ENCODE results near the gene PLD3.
A peak's percentile ranks its signal among the peaks of the same experiment; 100 is the strongest.

Gene PLD3

DNA sequence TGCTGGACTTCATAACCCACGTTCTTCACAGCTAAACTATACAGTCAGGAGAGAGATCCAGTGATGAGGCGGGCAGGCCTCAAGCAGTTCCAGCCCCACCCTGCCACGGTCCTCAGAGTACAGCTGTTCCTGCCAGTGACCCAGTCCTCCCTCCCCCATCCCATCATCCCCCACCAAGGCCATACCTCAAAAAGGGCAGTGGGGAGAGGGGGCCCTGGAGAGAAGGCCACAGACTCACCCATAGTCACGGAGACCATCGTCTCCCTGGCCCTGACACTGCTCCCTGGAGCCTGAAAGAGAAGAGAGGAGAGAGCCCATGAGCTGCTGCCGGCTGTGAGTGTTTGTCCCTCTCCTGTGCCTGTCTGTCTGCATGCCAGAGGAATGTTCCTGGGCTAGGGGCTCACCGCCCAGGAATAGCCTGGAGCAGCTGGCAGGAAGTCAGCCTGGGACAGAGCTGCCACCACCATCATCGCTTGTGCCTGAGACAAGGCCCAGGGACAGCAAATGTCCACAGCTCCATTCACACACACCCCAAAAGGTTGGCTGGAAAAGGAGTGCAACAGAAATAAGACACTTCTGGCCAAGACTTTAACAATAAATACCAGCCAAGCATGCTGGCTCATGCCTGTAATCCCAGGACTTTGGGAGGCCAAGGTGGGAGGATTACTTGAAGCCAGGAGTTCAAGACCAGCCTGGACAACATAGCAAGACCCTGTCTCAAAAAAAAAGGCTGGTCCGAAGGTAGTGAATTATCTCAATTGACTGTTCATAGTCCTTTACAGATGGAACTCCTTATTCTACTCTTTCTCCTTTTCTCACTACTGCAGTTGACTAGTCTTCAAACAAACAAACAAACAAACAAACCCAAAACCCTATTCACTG is 6.7 kb upstream of the PLD3 start:
- Histone ChIP-seq H3K36me3 (peaks cover 9% of the 10 kb centered on the region), H3K27me3 (no peaks in the 10 kb centered on the region), H3K9me3 (no peaks in the 10 kb centered on the region), H3K4me1 (no peaks in the 10 kb centered on the region), H3K4me3 (ENCODE audit: low read depth, low read length) (no peak overlapping the region)
- DNase-seq: no peak
- TF ChIP-seq, protein P1, sequence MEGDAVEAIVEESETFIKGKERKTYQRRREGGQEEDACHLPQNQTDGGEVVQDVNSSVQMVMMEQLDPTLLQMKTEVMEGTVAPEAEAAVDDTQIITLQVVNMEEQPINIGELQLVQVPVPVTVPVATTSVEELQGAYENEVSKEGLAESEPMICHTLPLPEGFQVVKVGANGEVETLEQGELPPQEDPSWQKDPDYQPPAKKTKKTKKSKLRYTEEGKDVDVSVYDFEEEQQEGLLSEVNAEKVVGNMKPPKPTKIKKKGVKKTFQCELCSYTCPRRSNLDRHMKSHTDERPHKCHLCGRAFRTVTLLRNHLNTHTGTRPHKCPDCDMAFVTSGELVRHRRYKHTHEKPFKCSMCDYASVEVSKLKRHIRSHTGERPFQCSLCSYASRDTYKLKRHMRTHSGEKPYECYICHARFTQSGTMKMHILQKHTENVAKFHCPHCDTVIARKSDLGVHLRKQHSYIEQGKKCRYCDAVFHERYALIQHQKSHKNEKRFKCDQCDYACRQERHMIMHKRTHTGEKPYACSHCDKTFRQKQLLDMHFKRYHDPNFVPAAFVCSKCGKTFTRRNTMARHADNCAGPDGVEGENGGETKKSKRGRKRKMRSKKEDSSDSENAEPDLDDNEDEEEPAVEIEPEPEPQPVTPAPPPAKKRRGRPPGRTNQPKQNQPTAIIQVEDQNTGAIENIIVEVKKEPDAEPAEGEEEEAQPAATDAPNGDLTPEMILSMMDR (IDR thresholded peaks at IDR 0.05; ENCODE audit: low read depth, low read length): no peak

DNA sequence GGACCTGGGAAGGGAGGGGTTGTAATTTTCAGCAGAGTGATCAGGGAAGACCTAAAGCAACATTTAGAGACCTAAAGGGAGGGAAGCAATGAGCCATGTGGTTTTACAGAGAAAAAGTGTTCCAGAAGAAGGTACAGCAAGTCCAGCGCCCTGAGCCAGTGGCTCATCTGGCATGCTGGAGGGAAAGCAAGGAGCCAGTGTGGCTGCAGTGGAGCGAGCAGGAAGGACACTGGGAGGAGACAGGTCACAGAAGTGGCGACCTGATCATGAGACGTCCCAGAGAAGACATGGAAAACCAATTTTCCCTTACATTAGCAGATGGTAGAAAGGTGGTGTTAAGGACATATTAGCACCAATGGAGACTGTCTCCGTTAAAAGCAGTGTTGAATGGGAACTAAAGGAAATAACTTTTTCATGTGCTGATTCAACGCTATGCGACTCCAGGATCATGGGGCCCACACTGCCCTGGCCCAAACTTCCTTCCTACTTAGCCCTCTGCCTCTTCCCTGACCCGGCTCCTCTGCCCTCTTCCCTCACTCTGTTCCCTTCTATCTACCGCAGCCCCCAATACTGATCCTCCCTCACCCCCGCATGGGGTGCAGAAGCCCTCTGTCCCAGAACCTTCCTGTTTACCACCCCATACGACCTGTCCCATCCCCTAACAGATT is 5.7 kb upstream of the PLD3 start:
- no peaks in the 10 kb centered on the region for H3K9me3 ChIP-seq
- no peaks in the 10 kb centered on the region for H3K4me1 ChIP-seq
- no peak overlapping the region for H3K4me3 ChIP-seq (ENCODE audit: low read depth, low read length)
- DNase-seq: no peak
- TF ChIP-seq, protein P1 (IDR thresholded peaks at IDR 0.05; ENCODE audit: low read depth, low read length): no peak
- no peaks in the 10 kb centered on the region for H3K27me3 ChIP-seq
- peaks cover 9% of the 10 kb centered on the region for H3K36me3 ChIP-seq

DNA sequence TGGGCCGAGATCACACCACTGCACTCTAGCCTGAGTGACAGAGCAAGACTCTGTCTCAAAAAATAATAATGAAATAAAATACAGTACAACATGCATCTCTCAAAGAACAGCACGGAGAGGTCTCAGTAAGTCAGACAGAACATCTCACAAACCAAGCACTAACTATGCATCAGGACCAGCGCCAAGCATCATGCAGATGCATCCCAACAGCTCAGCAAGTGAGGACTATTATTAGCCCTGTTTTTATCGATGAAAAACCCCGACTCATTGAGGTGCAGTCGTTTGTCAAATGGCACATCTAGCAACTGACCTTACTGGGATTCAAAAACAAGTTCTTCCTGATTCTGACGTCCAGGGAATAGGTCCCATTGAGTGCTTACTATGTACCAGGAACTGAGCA is 4.1 kb upstream of the PLD3 start:
- no peak for DNase-seq
- peaks cover 7% of the 10 kb centered on the region for H3K36me3 ChIP-seq
- no peaks in the 10 kb centered on the region for H3K9me3 ChIP-seq
- TF ChIP-seq, protein P1 (IDR thresholded peaks at IDR 0.05; ENCODE audit: low read depth, low read length): no peak
- no peak overlapping the region for H3K4me3 ChIP-seq (ENCODE audit: low read depth, low read length)
- H3K4me1 ChIP-seq: no peaks in the 10 kb centered on the region
- H3K27me3 ChIP-seq: no peaks in the 10 kb centered on the region

DNA sequence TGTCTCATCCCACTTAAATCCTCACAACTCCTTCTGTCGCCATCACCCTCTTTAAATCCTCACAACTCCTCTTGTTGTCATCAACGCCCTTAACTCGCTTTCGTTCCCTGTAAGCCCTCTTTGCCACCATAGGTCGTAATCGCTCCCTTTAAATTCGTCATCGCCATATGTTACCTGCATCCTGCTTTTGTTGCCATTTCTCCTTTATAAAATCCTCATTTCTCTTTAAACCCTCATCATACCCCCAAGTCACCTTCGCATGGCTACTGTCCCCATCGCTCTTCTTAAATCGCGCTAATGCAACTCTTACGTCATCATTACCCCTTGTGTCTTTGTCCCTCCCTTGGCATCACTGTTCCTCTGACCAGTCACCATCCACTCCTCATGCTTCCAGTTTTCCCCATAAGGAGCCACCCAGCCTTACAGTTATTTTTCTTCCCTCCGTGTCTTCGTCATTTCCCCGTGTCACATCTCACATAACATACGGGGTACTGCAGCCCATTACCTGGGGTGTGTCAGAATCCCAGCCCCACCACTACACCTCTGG is 539 bp downstream of the PLD3 start:
- no peak for DNase-seq

DNA sequence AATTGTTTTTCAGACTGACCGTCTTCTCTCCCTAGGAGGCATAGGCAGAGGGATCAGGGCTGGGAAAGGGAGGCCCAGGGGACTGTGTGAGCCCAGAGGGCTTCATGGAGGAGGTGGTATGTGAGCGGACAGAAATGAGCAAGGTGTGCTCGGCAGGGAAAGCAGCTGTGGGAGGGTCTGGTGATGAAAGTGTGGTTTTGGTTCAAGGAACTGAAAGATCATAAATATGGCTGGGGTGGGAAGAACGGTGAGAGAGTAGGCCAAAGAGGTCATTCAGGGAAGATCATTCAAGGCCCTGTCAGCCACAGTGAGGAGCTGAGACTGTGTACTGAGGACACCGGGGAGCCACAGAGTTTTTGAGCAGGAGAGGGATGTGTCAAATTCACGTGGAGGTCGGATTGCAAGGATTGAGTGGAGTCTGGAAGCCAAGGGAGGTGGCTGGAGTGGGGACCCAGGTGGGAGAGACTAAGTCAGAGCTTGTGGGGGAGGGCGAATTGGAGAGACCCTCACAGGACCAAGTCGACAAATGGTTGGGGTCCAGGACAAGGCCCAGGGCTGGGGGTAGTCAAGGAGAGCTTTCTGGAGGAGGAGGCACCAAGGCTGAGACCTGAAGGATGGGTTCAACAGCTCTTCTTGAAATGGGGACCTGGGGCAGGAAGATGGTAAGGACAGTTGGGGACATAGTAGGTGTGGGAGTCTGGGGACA is 7.6 kb downstream of the PLD3 start:
- Histone ChIP-seq H3K9me3 (no peaks in the 10 kb centered on the region), H3K4me1 (no peaks in the 10 kb centered on the region), H3K36me3 (no peaks in the 10 kb centered on the region), H3K4me3 (ENCODE audit: low read depth, low read length) (no peak overlapping the region), H3K27me3 (no peaks in the 10 kb centered on the region)
- TF ChIP-seq, protein P1 (IDR thresholded peaks at IDR 0.05; ENCODE audit: low read depth, low read length): no peak
- DNase-seq: no peak

More for the DNA sequence above, 539 bp downstream of the PLD3 start:
- Histone ChIP-seq H3K4me3 (ENCODE audit: low read depth, low read length) (peak overlapping the region; percentile 70), H3K9me3 (no peaks in the 10 kb centered on the region), H3K27me3 (no peaks in the 10 kb centered on the region), H3K4me1 (no peaks in the 10 kb centered on the region), H3K36me3 (no peaks in the 10 kb centered on the region)
- TF ChIP-seq, protein P1 (IDR thresholded peaks at IDR 0.05; ENCODE audit: low read depth, low read length): no peak

All from BE2C (cell line).